ENCODE results near the gene HOXD8. TPM values are rescaled to one million over a fixed set of nuclear protein-coding genes. Genes with fewer than 3 reads are reported as not detected.

The HOXD8 gene
- total RNA-seq, 1 donor from 2014 or later: 0.58 TPM

DNA sequence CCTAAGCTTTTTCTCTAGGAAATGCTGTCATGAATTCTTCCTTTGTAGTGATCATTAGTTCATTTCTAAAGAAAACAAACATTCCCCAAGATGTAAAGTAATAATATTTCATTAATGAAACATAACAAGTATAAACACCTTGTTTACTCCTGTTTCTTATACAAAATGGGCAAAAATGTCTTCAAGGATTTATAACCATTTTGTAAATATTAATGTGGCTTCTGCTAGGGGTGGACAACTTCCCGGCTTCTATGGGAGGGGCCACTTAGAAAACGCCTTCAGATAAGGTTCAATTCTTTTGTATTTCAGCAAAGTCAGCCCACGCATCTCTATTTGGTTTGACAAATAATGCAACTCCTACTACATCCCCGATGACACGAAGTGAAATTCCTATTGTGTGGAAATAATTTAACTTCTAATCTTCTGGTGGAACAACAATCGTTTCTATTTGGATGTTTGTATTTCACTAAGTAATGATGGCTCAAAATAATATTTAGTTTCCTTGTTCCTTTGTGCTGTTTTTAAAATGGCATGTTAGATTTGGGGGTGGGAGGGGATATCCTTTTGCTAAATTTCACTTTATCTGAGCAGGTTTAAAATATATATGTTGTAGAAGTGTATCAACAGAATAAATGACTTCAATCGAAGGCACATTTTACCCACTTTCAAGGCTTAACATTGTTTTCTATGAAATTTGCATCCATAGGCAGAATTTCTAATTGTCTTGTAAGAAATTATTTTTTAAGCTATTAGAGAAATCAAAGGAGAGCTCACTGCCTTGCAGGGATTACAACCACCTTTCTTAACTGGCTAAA, 44.3 kb downstream of the HOXD8 start:
- peaks cover 99% of the 10 kb centered on the region for H3K27me3 Mint-ChIP-seq (ENCODE audit: low read depth)
- no peak for DNase-seq (ENCODE audit: low spot score in 2 of 2, unreplicated experiment in 2 of 2)
- no peaks in the 10 kb centered on the region for H3K9me3 Mint-ChIP-seq
- TF ChIP-seq, protein P1, sequence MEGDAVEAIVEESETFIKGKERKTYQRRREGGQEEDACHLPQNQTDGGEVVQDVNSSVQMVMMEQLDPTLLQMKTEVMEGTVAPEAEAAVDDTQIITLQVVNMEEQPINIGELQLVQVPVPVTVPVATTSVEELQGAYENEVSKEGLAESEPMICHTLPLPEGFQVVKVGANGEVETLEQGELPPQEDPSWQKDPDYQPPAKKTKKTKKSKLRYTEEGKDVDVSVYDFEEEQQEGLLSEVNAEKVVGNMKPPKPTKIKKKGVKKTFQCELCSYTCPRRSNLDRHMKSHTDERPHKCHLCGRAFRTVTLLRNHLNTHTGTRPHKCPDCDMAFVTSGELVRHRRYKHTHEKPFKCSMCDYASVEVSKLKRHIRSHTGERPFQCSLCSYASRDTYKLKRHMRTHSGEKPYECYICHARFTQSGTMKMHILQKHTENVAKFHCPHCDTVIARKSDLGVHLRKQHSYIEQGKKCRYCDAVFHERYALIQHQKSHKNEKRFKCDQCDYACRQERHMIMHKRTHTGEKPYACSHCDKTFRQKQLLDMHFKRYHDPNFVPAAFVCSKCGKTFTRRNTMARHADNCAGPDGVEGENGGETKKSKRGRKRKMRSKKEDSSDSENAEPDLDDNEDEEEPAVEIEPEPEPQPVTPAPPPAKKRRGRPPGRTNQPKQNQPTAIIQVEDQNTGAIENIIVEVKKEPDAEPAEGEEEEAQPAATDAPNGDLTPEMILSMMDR (IDR thresholded peaks at IDR 0.05; ENCODE audit: unreplicated experiment): no peak
- peaks cover 2% of the 10 kb centered on the region for H3K36me3 Mint-ChIP-seq
- H3K27ac Mint-ChIP-seq: no peak overlapping the region
- H3K4me1 Mint-ChIP-seq: peaks cover 12% of the 10 kb centered on the region
- H3K4me3 Mint-ChIP-seq: no peak overlapping the region

DNA sequence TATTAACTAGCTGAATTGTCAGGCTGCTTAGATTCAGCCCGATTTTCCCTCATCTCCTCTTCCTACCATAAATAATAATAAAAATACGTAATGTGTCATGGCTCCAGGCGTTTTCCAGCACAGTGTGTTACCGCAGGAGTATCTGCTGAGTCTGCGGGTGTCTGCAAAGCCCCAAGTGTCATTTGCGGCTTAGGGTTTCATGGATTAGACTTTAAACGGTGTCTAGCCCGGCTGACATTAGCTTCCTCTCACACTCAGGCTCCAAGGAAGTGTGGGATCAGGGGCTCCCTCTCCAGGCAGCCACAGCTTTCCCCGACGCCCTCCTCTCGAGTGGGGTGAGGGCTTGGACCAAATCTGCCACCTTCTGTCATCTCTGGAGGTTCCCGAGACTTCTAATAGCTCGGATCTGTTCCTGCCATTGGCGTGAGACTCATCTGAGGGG, 44.9 kb downstream of the HOXD8 start:
- Mint-ChIP-seq H3K4me3 (no peak overlapping the region), H3K4me1 (peaks cover 12% of the 10 kb centered on the region), H3K27me3 (ENCODE audit: low read depth) (peaks cover 100% of the 10 kb centered on the region)

DNA sequence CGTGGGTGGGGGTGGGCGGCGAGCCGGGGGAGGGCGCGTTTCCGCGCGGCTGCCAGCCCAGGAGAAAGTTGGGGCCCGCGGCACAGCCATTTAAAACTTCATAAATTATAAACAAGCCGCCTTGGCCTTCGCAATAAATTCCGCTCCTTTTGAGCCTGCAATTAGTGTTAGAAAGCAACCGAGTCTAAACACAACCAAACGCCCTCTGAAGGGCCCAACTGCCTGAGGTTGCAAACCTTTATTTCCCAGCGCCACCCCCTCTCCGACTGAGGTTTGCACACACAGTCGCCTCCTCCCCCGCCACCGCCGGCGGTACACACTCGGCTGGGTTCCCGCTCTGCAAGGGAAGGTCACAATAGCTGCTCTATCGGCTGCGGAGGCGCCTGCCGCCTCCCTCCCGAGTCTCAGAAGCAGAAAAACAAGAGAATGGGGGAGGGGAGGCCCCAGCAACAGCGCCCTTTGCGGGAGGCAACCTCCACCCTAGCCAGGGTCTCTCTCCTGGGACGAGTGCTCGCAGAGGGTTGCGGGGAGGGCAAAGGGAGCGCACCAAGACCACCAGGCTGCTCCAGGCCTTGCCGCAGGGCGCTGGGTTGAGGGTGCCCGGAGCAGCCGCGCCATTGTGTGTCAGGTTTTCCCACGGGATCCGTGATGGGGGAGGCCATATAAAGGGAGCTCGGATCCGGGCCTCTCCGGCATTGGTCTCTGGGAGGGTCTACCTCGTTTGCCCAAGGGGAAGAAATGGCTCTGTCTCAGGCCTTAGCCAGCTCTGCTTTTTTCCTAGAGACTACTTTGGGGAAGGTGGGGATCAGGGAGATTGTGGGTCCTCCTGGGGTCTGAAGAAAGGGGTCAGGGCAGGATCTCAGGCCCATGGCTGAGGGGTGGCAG, 45.6 kb downstream of the HOXD8 start:
- Mint-ChIP-seq H3K36me3 (peaks cover 2% of the 10 kb centered on the region), H3K4me3 (peak overlapping the region; percentile 30), H3K9me3 (no peaks in the 10 kb centered on the region), H3K27me3 (ENCODE audit: low read depth) (peaks cover 100% of the 10 kb centered on the region), H3K27ac (no peak overlapping the region), H3K4me1 (peaks cover 12% of the 10 kb centered on the region)
- TF ChIP-seq, protein P1 (IDR thresholded peaks at IDR 0.05; ENCODE audit: unreplicated experiment): no peak
- no peak for DNase-seq (ENCODE audit: low spot score in 2 of 2, unreplicated experiment in 2 of 2)

More for the DNA sequence above, 44.9 kb downstream of the HOXD8 start:
- TF ChIP-seq, protein P1 (IDR thresholded peaks at IDR 0.05; ENCODE audit: unreplicated experiment): no peak
- Mint-ChIP-seq H3K27ac (no peak overlapping the region), H3K36me3 (peaks cover 2% of the 10 kb centered on the region), H3K9me3 (no peaks in the 10 kb centered on the region)
- DNase-seq (ENCODE audit: low spot score in 2 of 2, unreplicated experiment in 2 of 2): no peak

DNA sequence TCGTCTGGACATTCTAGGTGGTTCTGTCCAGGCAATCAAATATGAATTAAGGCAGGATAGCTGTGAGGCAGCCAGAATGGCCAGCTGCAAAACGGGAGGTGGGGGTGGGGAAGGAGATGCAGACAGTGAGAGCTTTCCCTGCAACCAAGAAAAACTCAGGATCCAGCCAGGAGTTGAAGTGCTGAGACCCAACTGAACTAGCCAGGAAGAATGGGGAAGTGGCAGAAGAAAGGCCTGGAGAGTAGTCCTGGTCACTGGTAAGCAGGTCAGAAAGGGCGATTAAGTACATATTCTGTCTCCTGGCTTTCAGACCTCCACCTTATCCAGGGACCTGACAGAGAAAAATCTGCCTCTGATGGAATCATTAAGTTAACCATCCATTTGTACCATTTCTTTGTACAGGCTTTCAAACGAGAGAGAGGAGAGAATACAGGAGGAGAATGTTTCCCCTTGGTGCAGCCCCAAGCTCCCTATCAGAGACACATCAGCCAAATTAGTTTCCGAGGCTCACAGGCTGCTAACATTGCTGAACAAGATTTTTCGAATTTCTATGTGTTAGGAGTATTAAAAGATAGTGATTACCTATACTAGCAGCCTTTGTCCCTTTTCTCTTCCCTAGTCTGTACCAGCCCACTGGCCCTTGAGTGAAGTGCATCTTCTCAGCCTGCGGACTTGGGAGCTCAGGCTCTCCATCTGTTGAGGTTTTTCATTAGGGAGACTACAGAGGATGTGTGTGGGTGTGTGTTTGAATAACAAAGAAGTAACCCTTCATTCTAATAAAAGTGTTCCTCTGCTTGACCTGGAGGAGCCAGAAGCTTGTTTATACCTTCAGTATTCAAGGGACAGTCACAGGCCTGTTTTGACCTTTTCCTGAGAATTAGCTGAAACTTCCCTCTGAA, 46.5 kb downstream of the HOXD8 start:
- Mint-ChIP-seq H3K27me3 (ENCODE audit: low read depth) (peaks cover 100% of the 10 kb centered on the region), H3K4me1 (peaks cover 12% of the 10 kb centered on the region), H3K27ac (no peak overlapping the region), H3K9me3 (no peaks in the 10 kb centered on the region), H3K4me3 (no peak overlapping the region), H3K36me3 (peaks cover 2% of the 10 kb centered on the region)
- no peak for DNase-seq (ENCODE audit: low spot score in 2 of 2, unreplicated experiment in 2 of 2)
- TF ChIP-seq, protein P1 (IDR thresholded peaks at IDR 0.05; ENCODE audit: unreplicated experiment): no peak

DNA sequence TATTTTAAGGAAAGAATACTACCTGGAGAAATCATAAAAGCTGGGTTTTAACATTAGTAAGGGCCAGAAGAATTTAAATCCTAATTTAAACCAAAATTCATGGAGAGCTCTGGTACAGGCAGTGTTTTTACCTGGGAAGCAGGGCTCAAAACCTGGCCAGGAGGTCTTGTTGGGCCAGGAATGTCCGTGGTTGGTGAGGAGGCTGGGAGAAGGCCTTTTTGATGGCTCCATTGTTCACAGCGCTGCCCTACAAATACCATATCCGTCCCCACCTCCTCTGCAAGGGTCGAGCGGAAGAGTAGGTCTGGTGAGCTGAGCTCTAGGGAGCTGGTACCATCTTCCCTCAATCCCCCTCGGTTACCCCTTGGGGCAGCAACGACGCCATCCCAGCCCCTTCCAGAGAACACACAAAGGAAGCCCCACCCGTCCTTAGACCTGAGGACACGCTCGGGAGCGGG, 48.1 kb downstream of the HOXD8 start:
- Mint-ChIP-seq H3K4me3 (peak overlapping the region; percentile 63), H3K36me3 (peaks cover 2% of the 10 kb centered on the region), H3K4me1 (peaks cover 10% of the 10 kb centered on the region), H3K27ac (no peak overlapping the region), H3K9me3 (no peaks in the 10 kb centered on the region), H3K27me3 (ENCODE audit: low read depth) (peaks cover 100% of the 10 kb centered on the region)
- TF ChIP-seq, protein P1 (IDR thresholded peaks at IDR 0.05; ENCODE audit: unreplicated experiment): no peak
- no peak for DNase-seq (ENCODE audit: low spot score in 2 of 2, unreplicated experiment in 2 of 2)

All from mesothelial cell of epicardium (in vitro differentiated cells).